ENCODE data around the gene DBH. TPM values are rescaled to one million over a fixed set of nuclear protein-coding genes. Genes with fewer than 3 reads are reported as not detected.

DBH gene
- total and polyA plus RNA-seq, 12 donors, result 0.24 to 234 (median 19.6) TPM; not detected in 1

DNA sequence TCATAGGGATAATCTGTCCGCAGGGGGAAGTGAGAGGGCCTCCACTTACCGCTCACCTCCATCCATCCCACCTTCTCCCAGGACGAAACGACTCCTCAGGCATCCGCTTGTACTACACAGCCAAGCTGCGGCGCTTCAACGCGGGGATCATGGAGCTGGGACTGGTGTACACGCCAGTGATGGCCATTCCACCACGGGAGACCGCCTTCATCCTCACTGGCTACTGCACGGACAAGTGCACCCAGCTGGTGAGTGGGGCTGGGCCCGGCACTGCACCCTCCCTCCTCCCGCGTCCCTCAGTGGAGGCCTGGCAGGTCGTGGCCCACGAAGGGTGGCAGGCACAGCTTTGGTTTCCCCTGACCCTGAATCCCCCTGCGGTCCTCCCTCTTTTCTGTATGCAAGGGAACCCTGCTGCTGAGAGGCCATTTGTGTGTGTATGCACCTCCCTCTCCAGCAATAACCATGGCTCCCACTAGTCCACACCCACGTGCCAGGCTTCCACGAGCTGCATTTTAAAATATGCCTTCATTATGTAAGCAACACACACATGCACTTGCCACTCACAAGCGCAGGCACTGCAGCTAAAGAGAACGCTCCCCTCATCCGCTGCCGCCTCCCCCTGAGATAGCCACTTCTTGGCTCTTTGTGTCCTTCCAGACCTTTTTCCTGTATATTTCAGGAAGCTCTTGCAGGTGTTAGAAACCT lies 11.8 kb downstream of the DBH start:
- Histone ChIP-seq H3K27ac (no peak overlapping the region), H3K9me3 (replicated peaks in 1 of 3) (no peaks in the 10 kb centered on the region), H3K4me1 (replicated peaks in 1 of 2) (no peaks in the 10 kb centered on the region), H3K27me3 (no peaks in the 10 kb centered on the region), H3K36me3 (replicated peaks in 1 of 2) (no peaks in the 10 kb centered on the region), H3K4me3 (no peak overlapping the region)
- WGBS, 4 donors, result 83 to 86% (median 83%) methylated on average over 12 to 25 of the region's 25 CpGs
- DNase-seq, result no peak
- TF ChIP-seq, protein P1, sequence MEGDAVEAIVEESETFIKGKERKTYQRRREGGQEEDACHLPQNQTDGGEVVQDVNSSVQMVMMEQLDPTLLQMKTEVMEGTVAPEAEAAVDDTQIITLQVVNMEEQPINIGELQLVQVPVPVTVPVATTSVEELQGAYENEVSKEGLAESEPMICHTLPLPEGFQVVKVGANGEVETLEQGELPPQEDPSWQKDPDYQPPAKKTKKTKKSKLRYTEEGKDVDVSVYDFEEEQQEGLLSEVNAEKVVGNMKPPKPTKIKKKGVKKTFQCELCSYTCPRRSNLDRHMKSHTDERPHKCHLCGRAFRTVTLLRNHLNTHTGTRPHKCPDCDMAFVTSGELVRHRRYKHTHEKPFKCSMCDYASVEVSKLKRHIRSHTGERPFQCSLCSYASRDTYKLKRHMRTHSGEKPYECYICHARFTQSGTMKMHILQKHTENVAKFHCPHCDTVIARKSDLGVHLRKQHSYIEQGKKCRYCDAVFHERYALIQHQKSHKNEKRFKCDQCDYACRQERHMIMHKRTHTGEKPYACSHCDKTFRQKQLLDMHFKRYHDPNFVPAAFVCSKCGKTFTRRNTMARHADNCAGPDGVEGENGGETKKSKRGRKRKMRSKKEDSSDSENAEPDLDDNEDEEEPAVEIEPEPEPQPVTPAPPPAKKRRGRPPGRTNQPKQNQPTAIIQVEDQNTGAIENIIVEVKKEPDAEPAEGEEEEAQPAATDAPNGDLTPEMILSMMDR (IDR thresholded peaks at IDR 0.05), result no peak
- TF ChIP-seq POLR2A (IDR thresholded peaks at IDR 0.05), result no peak
- intact Hi-C loops (cut with DNase I), result loop anchor here in 1 of 2 donors (10.0 kb wide), 1 partner anchor 1897 kb away; the partner anchor contains the start of gene OBP2A

DNA sequence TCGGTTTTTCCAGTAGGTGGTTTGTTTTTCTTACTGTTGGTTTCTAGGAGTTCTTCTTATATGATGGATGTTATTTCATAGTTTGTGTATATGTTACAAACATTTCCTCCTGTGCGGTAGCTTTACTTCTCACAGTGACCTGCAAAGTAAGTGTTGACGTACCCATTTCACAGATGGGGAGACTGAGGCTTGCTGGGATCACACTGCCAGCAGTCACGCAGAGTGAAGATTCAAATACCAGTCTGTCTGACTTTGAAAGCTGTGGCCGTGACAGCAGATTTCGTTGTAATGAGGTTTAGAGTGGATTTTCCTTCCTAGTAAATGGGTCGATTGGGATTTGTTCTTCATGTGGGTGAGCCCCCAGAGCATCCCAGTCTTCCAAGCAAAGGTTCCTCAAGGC lies 13.0 kb downstream of the DBH start:
- intact Hi-C loops (cut with DNase I), result loop anchor here in 1 of 2 donors (10.0 kb wide), 1 partner anchor 1896 kb away; the partner anchor contains the start of gene OBP2A
- no peak for DNase-seq
- 73 to 80% (median 76%) methylated on average over 6 to 7 of the region's 7 CpGs for WGBS, 4 donors
- Histone ChIP-seq H3K4me3 (no peak overlapping the region), H3K4me1 (replicated peaks in 1 of 2) (no peaks in the 10 kb centered on the region), H3K27ac (no peak overlapping the region), H3K27me3 (no peaks in the 10 kb centered on the region), H3K9me3 (replicated peaks in 1 of 3) (no peaks in the 10 kb centered on the region), H3K36me3 (replicated peaks in 1 of 2) (no peaks in the 10 kb centered on the region)
- no peak for TF ChIP-seq POLR2A (IDR thresholded peaks at IDR 0.05)
- TF ChIP-seq, protein P1 (IDR thresholded peaks at IDR 0.05), result no peak

DNA sequence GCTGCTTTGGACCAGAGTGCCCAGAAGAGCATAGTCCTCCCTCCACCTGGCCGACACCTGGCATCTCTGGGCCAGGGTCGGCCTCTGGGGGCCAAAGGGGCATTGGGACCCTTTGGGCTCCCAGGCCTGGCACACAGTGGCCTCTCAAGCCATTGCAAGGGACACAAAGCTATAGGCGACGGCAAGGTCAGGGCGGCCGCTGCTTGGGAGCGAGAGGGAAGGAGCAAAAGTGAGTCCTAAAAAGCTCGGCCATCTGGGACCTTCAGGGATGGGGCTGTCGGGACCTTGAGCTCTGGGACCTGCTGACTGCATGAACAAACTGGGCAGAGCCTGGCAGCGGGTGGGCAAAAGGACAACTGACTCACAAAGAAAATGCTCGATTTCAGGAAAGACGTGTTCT lies 13.9 kb downstream of the DBH start:
- H3K4me3 ChIP-seq, result no peak overlapping the region
- H3K27me3 ChIP-seq, result no peaks in the 10 kb centered on the region
- H3K36me3 ChIP-seq (replicated peaks in 1 of 2), result no peaks in the 10 kb centered on the region
- WGBS, 4 donors, result 84 to 87% (median 85%) methylated on average over 12 of the region's 12 CpGs
- DNase-seq, result no peak
- no peaks in the 10 kb centered on the region for H3K9me3 ChIP-seq (replicated peaks in 1 of 3)
- no peak for TF ChIP-seq POLR2A (IDR thresholded peaks at IDR 0.05)
- TF ChIP-seq, protein P1 (IDR thresholded peaks at IDR 0.05), result no peak
- H3K27ac ChIP-seq, result no peak overlapping the region
- no peaks in the 10 kb centered on the region for H3K4me1 ChIP-seq (replicated peaks in 1 of 2)
- intact Hi-C loops (cut with DNase I), result no loop called here

DNA sequence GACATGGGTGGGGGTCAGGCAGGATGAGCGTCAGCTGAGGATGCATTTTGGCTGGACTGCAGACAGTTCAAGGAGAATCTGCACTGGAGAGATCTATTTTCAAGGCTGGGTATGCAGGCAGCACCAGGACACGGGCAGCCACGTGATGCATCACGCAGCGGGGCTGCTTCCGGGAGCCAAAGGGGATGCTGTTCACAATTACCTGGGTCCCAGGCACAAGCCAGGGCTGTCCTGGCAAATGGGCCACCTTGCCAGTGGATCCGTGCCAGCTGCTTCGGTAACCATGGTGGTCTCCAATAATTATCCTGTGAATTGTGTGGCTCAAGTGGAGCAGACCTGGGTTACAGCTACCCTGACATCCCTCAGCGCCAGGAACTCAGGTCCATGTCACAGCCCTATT lies 17.5 kb downstream of the DBH start:
- 46 to 66% (median 57%) methylated on average over 8 to 9 of the region's 9 CpGs for WGBS, 4 donors

More for the DNA sequence above, 17.5 kb downstream of the DBH start:
- Histone ChIP-seq H3K4me3 (no peak overlapping the region), H3K9me3 (replicated peaks in 1 of 3) (no peaks in the 10 kb centered on the region), H3K36me3 (replicated peaks in 1 of 2) (no peaks in the 10 kb centered on the region), H3K27ac (no peak overlapping the region), H3K27me3 (peaks cover 12% of the 10 kb centered on the region), H3K4me1 (replicated peaks in 1 of 2) (peaks cover 0 to 4% of the 10 kb centered on the region in 2 donors)
- DNase-seq, result peak in 1 of 7 donors; percentile 59
- TF ChIP-seq POLR2A (IDR thresholded peaks at IDR 0.05), result no peak
- TF ChIP-seq, protein P1 (IDR thresholded peaks at IDR 0.05), result no peak
- intact Hi-C loops (cut with DNase I), result no loop called here

Measured in adrenal gland (tissue), 12 donors.